ELR (cell line): ENCODE measurements around the gene LYRM9.
"Not testable (repeated sequence)": the region's sequence is repeated elsewhere in the genome, so short reads cannot be mapped to it uniquely, and the experiment has no call there.

Experiments used
- DNase-seq: peaks from one replicate; pipeline ENCODE4 v3.0.0-alpha.2; 2015; ENCODE audit warnings: low read depth

LYRM9 gene

DNA sequence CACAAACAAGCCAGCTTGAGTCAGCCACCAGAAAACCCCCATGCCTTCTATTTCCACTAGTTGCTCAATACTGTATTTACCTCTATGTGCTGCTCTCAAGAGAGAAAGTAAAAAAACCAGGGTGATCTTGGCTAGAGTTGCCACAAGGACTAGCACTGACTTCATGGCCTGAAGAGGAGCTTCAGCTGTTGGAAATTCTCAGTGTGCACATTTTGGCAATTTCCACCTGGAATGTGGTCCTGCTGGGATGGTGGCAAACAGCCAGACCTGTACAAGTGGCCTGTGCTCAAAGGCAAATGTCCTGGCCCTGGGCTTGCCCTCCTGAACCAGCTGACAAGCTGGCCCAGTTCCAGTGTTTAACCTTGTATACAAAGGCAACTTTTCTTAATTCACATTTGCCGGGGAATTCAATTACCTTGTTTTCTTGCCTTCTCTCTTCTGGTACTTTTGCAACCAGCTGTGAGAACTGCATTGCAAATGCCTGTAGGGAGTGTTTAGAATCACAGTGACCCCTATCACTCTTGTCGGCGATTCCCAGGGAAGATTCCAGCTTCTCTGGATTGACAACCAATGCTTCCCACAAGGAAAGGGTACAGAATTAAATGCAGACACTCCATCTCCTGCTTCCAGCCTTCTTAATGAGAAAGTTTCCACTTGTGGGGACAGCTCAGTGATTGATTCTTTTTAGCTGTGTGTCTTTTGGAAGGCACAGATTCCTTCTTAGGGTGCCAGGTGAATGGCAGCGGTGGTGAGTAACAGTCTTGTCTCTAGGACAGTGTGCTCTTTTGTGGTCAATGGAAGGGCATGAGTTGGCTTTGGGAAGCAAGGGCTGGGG lies 53.4 kb downstream of the LYRM9 start:
- not testable (repeated sequence) for DNase-seq

DNA sequence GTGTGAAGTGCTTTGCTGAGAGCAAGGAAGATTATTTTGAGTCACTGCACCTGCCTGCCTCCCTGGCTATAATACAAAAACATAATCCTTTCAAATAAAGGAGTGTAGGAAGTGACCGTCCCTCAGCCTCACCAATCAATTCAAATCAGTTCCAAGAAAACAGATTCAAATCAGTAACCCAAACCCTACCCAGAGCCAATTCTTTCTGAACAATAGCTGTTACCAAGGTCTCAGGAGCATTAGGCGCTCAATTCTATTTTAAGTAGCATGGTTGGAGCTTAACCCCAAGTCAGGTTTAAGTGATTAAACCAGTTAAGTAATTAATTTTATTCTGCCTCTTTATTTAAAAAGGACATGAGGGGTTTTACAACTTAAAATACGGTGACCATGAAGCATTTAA lies 54.6 kb downstream of the LYRM9 start:
- not testable (repeated sequence) for DNase-seq

DNA sequence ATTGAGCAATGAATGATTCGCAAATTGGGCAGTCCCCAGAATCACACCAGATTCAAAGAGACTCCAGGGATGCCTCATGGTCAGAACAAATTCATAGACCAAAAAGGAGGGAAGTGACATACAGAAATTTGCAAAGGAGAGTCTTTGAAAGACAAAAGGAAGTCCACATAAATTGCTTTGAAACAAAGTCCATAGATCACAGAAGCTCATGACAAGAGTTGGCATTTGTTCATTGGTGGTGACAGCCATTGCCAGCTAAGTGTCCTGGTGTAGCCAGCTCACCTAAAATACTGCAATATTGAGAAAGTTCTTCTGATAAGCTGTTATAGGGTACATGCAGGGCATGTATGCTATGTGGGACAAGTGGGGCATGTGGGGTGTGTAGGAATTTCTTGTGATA lies 55.4 kb downstream of the LYRM9 start:
- DNase-seq, result not testable (repeated sequence)

DNA sequence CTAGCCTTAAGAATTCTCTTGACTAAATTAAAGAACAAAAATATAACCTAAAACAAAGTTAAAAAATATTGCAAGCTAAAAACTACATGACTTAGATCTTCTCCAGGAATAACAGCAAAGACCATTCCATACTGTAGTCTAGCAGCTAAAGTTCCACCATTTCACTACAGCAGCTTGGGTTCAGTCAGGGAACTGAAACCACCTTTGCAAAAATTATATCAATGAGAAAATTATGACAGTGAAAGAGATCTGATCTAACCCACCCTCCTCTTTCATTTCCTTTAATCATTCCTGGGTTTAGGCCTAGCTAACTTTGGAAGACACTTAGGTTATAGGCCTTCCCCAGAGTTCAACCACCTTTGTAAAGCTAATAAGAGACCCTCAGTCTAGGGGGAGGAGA lies 56.5 kb downstream of the LYRM9 start:
- no peak for DNase-seq

DNA sequence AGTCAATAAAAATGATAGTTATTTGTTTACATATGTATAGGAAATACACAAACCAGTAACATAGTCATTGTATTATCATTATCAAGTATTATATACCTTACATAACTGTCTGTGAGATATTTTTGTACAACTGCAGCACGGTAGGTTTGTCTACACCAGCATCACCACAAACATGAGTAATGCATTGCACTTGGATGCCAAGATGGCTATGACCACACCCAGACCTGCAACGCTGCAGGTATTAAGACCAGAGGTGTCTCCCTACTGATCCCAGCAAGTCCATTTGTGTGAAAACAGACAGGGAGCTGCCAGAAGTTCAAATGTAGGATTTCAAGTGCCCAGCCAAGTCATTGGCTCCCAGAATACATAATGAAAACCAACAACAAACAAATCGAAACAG lies 58.6 kb downstream of the LYRM9 start:
- no peak for DNase-seq

DNA sequence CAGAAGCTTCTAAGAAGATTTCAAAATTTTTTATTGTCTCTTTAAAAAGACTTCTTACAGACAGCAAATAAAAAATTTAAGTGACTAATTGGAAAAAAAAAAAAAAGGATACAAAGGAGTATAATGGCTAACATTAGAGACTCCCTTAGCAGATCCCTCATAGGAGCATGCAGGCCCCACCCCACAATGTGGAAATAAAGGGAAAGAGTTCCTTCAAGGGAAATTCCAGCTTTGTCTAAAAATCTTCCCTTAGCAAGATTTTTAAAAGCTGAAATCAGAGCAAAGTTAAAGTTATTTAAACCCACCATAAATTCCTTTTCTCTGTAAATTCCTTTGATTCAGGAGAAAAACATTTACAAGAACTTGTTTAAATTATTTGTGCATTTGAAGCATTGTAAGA lies 60.3 kb downstream of the LYRM9 start:
- no peak for DNase-seq

DNA sequence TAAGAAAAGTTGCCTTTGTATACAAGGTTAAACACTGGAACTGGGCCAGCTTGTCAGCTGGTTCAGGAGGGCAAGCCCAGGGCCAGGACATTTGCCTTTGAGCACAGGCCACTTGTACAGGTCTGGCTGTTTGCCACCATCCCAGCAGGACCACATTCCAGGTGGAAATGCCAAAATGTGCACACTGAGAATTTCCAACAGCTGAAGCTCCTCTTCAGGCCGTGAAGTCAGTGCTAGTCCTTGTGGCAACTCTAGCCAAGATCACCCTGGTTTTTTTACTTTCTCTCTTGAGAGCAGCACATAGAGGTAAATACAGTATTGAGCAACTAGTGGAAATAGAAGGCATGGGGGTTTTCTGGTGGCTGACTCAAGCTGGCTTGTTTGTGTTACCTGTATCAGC lies 63.3 kb downstream of the LYRM9 start:
- DNase-seq, result not testable (repeated sequence)

DNA sequence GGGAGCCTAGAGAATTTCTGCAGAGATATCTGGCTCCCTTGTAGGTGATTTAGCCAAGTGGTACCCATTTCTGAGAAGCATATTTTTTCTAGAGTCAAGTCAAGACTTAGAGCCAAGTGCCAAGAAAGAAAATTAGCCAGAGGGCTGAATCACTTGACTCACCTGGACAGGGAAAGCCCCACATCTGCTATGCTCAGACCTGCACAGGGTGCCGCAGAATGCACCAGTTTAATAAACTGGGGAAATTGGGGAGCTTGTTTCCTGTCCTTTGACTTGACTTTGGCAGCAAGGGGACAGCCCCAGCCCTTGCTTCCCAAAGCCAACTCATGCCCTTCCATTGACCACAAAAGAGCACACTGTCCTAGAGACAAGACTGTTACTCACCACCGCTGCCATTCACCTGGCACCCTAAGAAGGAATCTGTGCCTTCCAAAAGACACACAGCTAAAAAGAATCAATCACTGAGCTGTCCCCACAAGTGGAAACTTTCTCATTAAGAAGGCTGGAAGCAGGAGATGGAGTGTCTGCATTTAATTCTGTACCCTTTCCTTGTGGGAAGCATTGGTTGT lies 63.9 kb downstream of the LYRM9 start:
- DNase-seq, result not testable (repeated sequence)
